Activated naive CD4-positive, alpha-beta T cell treated with anti-CD3 and anti-CD28 coated beads, Interleukin-2, amount 50 U/mL, for 72 hours (primary cell): ENCODE results near the gene RAD51AP2. TPM values are rescaled to one million over a fixed set of nuclear protein-coding genes. Genes with fewer than 3 reads are reported as not detected.
"Not testable (repeated sequence)": the region's sequence is repeated elsewhere in the genome, so short reads cannot be mapped to it uniquely, and the experiment has no call there.

Experiments
- ATAC-seq, 2 donors: fragments of 150-1000 bp; cut with Tn5 transposase; 2 replicates each; pipeline ENCODE4 v1.10.0; 2021; ENCODE audit warnings: mild to moderate bottlenecking in 2 of 2, moderate library complexity in 2 of 2
- DNase-seq, 2 donors: peaks; one replicate each; pipeline ENCODE4 v3.0.0; 2021 to 2022; ENCODE audit warnings: low spot score in 2 of 2
- H3K27ac Mint-ChIP-seq, 2 donors: one replicate each; pipeline ENCODE4 v1.8.0; 2022; ENCODE audit warnings: mild to moderate bottlenecking in 2 of 2, mixed read lengths in 2 of 2
- H3K36me3 Mint-ChIP-seq, 2 donors: one replicate each; pipeline ENCODE4 v1.8.0; 2022; ENCODE audit warnings: mixed read lengths in 2 of 2
- H3K9me3 Mint-ChIP-seq, 2 donors: one replicate each; pipeline ENCODE4 v1.8.0; 2022; ENCODE audit warnings: mixed read lengths in 2 of 2
- total RNA-seq, 2 donors: library from RNA; stranded (reverse); gene quantifications; one replicate each; pipeline ENCODE4 v1.2.3, GENCODE V29; 2022

Gene RAD51AP2
- total RNA-seq, 2 donors from 2014 or later: not detected

- no peak for ATAC-seq
- no peak overlapping the region for H3K27ac Mint-ChIP-seq
- H3K36me3 Mint-ChIP-seq: no peaks in the 10 kb centered on the region
- no peaks in the 10 kb centered on the region for H3K9me3 Mint-ChIP-seq
- DNase-seq: no peak
These were observed 22.6 kb downstream of the RAD51AP2 start for GRCh38 chr2:17495590-17495989.

- not testable (repeated sequence) for ATAC-seq, H3K36me3 Mint-ChIP-seq, DNase-seq, H3K9me3 Mint-ChIP-seq, H3K27ac Mint-ChIP-seq
These were observed 28.1 kb downstream of the RAD51AP2 start for GRCh38 chr2:17490165-17490564.

- not testable (repeated sequence) for DNase-seq, H3K9me3 Mint-ChIP-seq, ATAC-seq, H3K27ac Mint-ChIP-seq, H3K36me3 Mint-ChIP-seq
These were observed 29.6 kb downstream of the RAD51AP2 start for GRCh38 chr2:17488610-17489009.

GRCh38 chr2:17483496-17483895 lies 34.7 kb downstream of the RAD51AP2 start:
- no peak for ATAC-seq
- Mint-ChIP-seq H3K9me3 (peaks cover 5 to 6% of the 10 kb centered on the region in 2 donors), H3K36me3 (no peaks in the 10 kb centered on the region), H3K27ac (no peak overlapping the region)
- no peak for DNase-seq

GRCh38 chr2:17482651-17483050 lies 35.6 kb downstream of the RAD51AP2 start:
- H3K9me3 Mint-ChIP-seq: peaks cover 5 to 6% of the 10 kb centered on the region in 2 donors
- no peaks in the 10 kb centered on the region for H3K36me3 Mint-ChIP-seq
- ATAC-seq (no peak), DNase-seq (no peak)
- no peak overlapping the region for H3K27ac Mint-ChIP-seq

GRCh38 chr2:17479875-17480274 lies 38.4 kb downstream of the RAD51AP2 start:
- Mint-ChIP-seq H3K9me3 (peaks cover 5 to 6% of the 10 kb centered on the region in 2 donors), H3K27ac (no peak overlapping the region), H3K36me3 (no peaks in the 10 kb centered on the region)
- no peak for DNase-seq
- no peak for ATAC-seq

GRCh38 chr2:17476830-17477229 lies 41.4 kb downstream of the RAD51AP2 start:
- Mint-ChIP-seq H3K36me3 (no peaks in the 10 kb centered on the region), H3K9me3 (peaks cover 0 to 4% of the 10 kb centered on the region in 2 donors), H3K27ac (no peak overlapping the region)
- no peak for DNase-seq
- no peak for ATAC-seq

- no peak for ATAC-seq
- Mint-ChIP-seq H3K27ac (no peak overlapping the region), H3K9me3 (peaks cover 0 to 3% of the 10 kb centered on the region in 2 donors), H3K36me3 (peaks cover 0 to under 1% of the 10 kb centered on the region in 2 donors)
- DNase-seq: no peak
These were observed 42.2 kb downstream of the RAD51AP2 start for GRCh38 chr2:17476064-17476463.

GRCh38 chr2:17475286-17475685 lies 43.0 kb downstream of the RAD51AP2 start:
- Mint-ChIP-seq H3K27ac (no peak overlapping the region), H3K9me3 (peaks cover 6 to 9% of the 10 kb centered on the region in 2 donors), H3K36me3 (peaks cover 6 to 8% of the 10 kb centered on the region in 2 donors)
- ATAC-seq (no peak), DNase-seq (no peak)

GRCh38 chr2:17471979-17472378 lies 46.3 kb downstream of the RAD51AP2 start:
- ATAC-seq (no peak), DNase-seq (no peak)
- Mint-ChIP-seq H3K27ac (no peak overlapping the region), H3K36me3 (peaks cover 6 to 17% of the 10 kb centered on the region in 2 donors), H3K9me3 (peaks cover 14 to 23% of the 10 kb centered on the region in 2 donors)

GRCh38 chr2:17470855-17471641 lies 47.2 kb downstream of the RAD51AP2 start:
- peaks cover 14 to 23% of the 10 kb centered on the region in 2 donors for H3K9me3 Mint-ChIP-seq
- H3K27ac Mint-ChIP-seq: no peak overlapping the region
- H3K36me3 Mint-ChIP-seq: peaks cover 6 to 17% of the 10 kb centered on the region in 2 donors
- ATAC-seq: no peak
- no peak for DNase-seq

GRCh38 chr2:17461087-17461475 lies 57.2 kb downstream of the RAD51AP2 start:
- no peak for DNase-seq
- peaks cover 6 to 7% of the 10 kb centered on the region in 2 donors for H3K9me3 Mint-ChIP-seq
- H3K36me3 Mint-ChIP-seq: no peaks in the 10 kb centered on the region
- no peak for ATAC-seq
- H3K27ac Mint-ChIP-seq: no peak overlapping the region

Other genes starting within 250 kb of the RAD51AP2 start
- gene VSNL1, start 22.3 kb upstream of the RAD51AP2 start, total RNA-seq: not detected
- 10 to 100 TPM; 24.8 to 26.4 TPM for gene SMC6, start 235.4 kb upstream of the RAD51AP2 start, total RNA-seq
- gene GEN1, start 235.7 kb upstream of the RAD51AP2 start, total RNA-seq: 10 to 100 TPM; 17.9 to 31.5 TPM